ENCODE results near the gene JMJD8. TPM values are rescaled to one million over a fixed set of nuclear protein-coding genes. Genes with fewer than 3 reads are reported as not detected.

The JMJD8 gene
- total and polyA plus RNA-seq, 9 of the 15 experiments (the other 6 are each of a cell fraction or from before 2014, with no cell fraction given): 1.2 to 50.6 (median 29.3) TPM

GRCh38 chr16:726438-727290 is 42.5 kb upstream of the JMJD8 start, which contains the start of the genes CCDC78 and HAGHL (continued):
- TF ChIP-seq, protein P1, sequence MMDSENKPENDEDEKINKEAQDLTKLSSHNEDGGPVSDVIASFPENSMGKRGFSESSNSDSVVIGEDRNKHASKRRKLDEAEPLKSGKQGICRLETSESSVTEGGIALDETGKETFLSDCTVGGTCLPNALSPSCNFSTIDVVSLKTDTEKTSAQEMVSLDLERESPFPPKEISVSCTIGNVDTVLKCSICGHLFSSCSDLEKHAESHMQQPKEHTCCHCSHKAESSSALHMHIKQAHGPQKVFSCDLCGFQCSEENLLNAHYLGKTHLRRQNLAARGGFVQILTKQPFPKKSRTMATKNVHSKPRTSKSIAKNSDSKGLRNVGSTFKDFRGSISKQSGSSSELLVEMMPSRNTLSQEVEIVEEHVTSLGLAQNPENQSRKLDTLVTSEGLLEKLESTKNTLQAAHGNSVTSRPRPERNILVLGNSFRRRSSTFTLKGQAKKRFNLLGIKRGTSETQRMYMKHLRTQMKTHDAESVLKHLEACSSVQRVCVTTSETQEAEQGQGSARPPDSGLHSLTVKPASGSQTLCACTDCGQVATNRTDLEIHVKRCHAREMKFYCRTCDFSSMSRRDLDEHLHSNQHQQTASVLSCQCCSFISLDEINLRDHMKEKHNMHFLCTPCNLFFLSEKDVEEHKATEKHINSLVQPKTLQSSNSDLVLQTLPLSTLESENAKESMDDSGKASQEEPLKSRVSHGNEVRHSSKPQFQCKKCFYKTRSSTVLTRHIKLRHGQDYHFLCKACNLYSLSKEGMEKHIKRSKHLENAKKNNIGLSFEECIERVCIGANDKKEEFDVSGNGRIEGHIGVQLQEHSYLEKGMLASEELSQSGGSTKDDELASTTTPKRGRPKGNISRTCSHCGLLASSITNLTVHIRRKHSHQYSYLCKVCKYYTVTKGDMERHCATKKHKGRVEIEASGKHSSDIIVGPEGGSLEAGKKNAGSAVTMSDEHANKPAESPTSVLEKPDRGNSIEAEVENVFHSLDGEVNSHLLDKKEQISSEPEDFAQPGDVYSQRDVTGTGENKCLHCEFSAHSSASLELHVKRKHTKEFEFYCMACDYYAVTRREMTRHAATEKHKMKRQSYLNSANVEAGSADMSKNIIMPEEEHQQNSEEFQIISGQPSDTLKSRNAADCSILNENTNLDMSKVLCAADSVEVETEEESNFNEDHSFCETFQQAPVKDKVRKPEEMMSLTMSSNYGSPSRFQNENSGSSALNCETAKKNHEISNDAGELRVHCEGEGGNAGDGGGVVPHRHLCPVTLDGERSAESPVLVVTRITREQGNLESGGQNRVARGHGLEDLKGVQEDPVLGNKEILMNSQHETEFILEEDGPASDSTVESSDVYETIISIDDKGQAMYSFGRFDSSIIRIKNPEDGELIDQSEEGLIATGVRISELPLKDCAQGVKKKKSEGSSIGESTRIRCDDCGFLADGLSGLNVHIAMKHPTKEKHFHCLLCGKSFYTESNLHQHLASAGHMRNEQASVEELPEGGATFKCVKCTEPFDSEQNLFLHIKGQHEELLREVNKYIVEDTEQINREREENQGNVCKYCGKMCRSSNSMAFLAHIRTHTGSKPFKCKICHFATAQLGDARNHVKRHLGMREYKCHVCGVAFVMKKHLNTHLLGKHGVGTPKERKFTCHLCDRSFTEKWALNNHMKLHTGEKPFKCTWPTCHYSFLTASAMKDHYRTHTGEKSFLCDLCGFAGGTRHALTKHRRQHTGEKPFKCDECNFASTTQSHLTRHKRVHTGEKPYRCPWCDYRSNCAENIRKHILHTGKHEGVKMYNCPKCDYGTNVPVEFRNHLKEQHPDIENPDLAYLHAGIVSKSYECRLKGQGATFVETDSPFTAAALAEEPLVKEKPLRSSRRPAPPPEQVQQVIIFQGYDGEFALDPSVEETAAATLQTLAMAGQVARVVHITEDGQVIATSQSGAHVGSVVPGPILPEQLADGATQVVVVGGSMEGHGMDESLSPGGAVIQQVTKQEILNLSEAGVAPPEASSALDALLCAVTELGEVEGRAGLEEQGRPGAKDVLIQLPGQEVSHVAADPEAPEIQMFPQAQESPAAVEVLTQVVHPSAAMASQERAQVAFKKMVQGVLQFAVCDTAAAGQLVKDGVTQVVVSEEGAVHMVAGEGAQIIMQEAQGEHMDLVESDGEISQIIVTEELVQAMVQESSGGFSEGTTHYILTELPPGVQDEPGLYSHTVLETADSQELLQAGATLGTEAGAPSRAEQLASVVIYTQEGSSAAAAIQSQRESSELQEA (IDR thresholded peaks at IDR 0.05; ENCODE audit: low read depth): no peak
- TF ChIP-seq SREBF2 (CRISPR knock-in tag; IDR thresholded peaks at IDR 0.05) (no peak), TCF3 (CRISPR knock-in tag; IDR thresholded peaks at IDR 0.05) (no peak), DMBX1 (CRISPR knock-in tag; IDR thresholded peaks at IDR 0.05; ENCODE audit: borderline replicate concordance) (no peak), XRCC4 (IDR thresholded peaks at IDR 0.05; ENCODE audit: extremely low read depth, insufficient read depth, insufficient read length) (no peak), NRF1 (conservative IDR thresholded peaks at IDR 0.05 in 1 of 2, IDR thresholded peaks at IDR 0.05 in 1 of 2) (peak; percentile 65 to 73; a peak in 2 of 4 replicates), BRD4 (IDR thresholded peaks at IDR 0.05) (no peak), KDM5B (IDR thresholded peaks at IDR 0.05; ENCODE audit: insufficient replicate concordance, low read depth, low read length) (no peak), TCFL5 (CRISPR knock-in tag; conservative IDR thresholded peaks at IDR 0.05) (no peak), SMC3 (conservative IDR thresholded peaks at IDR 0.05; ENCODE audit: insufficient read depth, low read depth, low read length) (no peak), NCOA2 (IDR thresholded peaks at IDR 0.05; ENCODE audit: partially characterized antibody in 2 of 2) (no peak), MYBL2 (IDR thresholded peaks at IDR 0.05; ENCODE audit: low read depth) (no peak), MYBL2 (CRISPR knock-in tag; IDR thresholded peaks at IDR 0.05; ENCODE audit: borderline replicate concordance) (no peak), BCOR (IDR thresholded peaks at IDR 0.05) (peak; percentile 70; the same call in 1 of the 2 replicates), POLR3G (IDR thresholded peaks at IDR 0.05; ENCODE audit: extremely low read depth, insufficient read length, insufficient replicate concordance) (no peak), PML (IDR thresholded peaks at IDR 0.05; ENCODE audit: low read length) (no peak)
- TF ChIP-seq, protein P2, sequence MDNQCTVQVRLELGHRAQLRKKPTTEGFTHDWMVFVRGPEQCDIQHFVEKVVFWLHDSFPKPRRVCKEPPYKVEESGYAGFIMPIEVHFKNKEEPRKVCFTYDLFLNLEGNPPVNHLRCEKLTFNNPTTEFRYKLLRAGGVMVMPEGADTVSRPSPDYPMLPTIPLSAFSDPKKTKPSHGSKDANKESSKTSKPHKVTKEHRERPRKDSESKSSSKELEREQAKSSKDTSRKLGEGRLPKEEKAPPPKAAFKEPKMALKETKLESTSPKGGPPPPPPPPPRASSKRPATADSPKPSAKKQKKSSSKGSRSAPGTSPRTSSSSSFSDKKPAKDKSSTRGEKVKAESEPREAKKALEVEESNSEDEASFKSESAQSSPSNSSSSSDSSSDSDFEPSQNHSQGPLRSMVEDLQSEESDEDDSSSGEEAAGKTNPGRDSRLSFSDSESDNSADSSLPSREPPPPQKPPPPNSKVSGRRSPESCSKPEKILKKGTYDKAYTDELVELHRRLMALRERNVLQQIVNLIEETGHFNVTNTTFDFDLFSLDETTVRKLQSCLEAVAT (IDR thresholded peaks at IDR 0.05): no peak
- TF ChIP-seq, protein P3, sequence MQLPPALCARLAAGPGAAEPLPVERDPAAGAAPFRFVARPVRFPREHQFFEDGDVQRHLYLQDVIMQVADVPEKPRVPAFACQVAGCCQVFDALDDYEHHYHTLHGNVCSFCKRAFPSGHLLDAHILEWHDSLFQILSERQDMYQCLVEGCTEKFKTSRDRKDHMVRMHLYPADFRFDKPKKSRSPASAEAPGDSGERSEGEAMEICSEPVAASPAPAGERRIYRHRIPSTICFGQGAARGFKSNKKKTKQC (CRISPR knock-in tag; IDR thresholded peaks at IDR 0.05): peak; percentile 36; the same call in 1 of the 2 replicates

All from K562 (cell line).